Smooth muscle cell (in vitro differentiated cells): ENCODE data around the gene IRS1. TPM values are rescaled to one million over a fixed set of nuclear protein-coding genes. Genes with fewer than 3 reads are reported as not detected.

Experiments
- DNase-seq: peaks from one replicate; lab custom pipeline; 2025; ENCODE audit not compliant: unreplicated experiment; lab: John Stamatoyannopoulos, UW
- H2AFZ ChIP-seq: fragments of 200-600 bp; sonication (generic); 2 replicates; pipeline ENCODE4 v1.6.0; 2016; ENCODE audit warnings: antibody characterized with exemption, low read depth, mild to moderate bottlenecking
- H3F3A ChIP-seq: fragments of 200-600 bp; sonication (generic); 2 replicates; pipeline ENCODE4 v1.6.0; 2017; ENCODE audit warnings: antibody characterized with exemption, low read depth
- H3K27ac ChIP-seq: fragments of 200-600 bp; sonication (generic); 2 replicates; pipeline ENCODE4 v1.5.1; 2016; ENCODE audit warnings: low read depth, mild to moderate bottlenecking
- H3K27me3 ChIP-seq: fragments of 200-600 bp; sonication (generic); 2 replicates; pipeline ENCODE4 v1.6.1; 2016; ENCODE audit warnings: low read depth, mild to moderate bottlenecking
- H3K36me3 ChIP-seq: fragments of 200-600 bp; sonication (generic); 2 replicates; pipeline ENCODE4 v1.5.1; 2016; ENCODE audit warnings: low read depth
- H3K4me1 ChIP-seq: fragments of 200-600 bp; sonication (generic); 2 replicates; pipeline ENCODE4 v1.5.1; 2016; ENCODE audit warnings: low read depth
- H3K4me2 ChIP-seq: fragments of 200-600 bp; sonication (generic); 2 replicates; pipeline ENCODE4 v1.6.0; 2016; ENCODE audit warnings: mild to moderate bottlenecking
- H3K4me3 ChIP-seq: fragments of 200-600 bp; sonication (generic); 2 replicates; pipeline ENCODE4 v1.5.1; 2016; ENCODE audit warnings: mild to moderate bottlenecking
- H3K79me2 ChIP-seq: fragments of 200-600 bp; sonication (generic); 2 replicates; pipeline ENCODE4 v1.6.0; 2016; ENCODE audit warnings: low read depth, mild to moderate bottlenecking
- H3K9ac ChIP-seq: fragments of 200-600 bp; sonication (generic); 2 replicates; pipeline ENCODE4 v1.6.0; 2016; ENCODE audit warnings: low read depth
- H3K9me3 ChIP-seq: fragments of 200-600 bp; sonication (generic); replicated peaks from 2 replicates; pipeline ENCODE4 v1.5.1; 2016; ENCODE audit warnings: low read depth
- H4K20me1 ChIP-seq: fragments of 200-600 bp; sonication (generic); 2 replicates; pipeline ENCODE4 v1.6.0; 2016; ENCODE audit warnings: low read depth
- CTCF ChIP-seq: fragments of 200-600 bp; sonication (generic); IDR thresholded peaks from 2 replicates; pipeline ENCODE4 v1.5.1; 2017; ENCODE audit warnings: borderline replicate concordance, mild to moderate bottlenecking, antibody characterized with exemption; ENCODE audit not compliant: insufficient read depth, poor library complexity, severe bottlenecking
- WGBS: methylation state at CpG from one replicate; pipeline ENCODE4 v1.1.7; 2016; ENCODE audit warnings: low lambda C conversion rate; 5-methylcytosine and 5-hydroxymethylcytosine counted together
- polyA plus RNA-seq: library from polyadenylated mRNA; unstranded; fragments of >200 nt; fragmentation: Nextera tagmentation; extraction: Ambion mirVana; gene quantifications from 2 replicates; pipeline ENCODE4 v1.2.1, GENCODE V29; 2016
- total RNA-seq: library from RNA; depleted of rRNA; stranded (reverse); fragments of >200 nt; gene quantifications from 2 replicates; pipeline ENCODE4 v1.2.3, GENCODE V29; 2014

The IRS1 gene
- total and polyA plus RNA-seq, 2 experiments from 2014 or later = 8.6 to 14.6 TPM

- DNase-seq = no peak
- WGBS = 61% methylated on average over 4 of the region's 4 CpGs
- Histone ChIP-seq H3K4me2 (no peak overlapping the region), H3K27ac (no peak overlapping the region), H3K36me3 (no peaks in the 10 kb centered on the region), H3F3A (no peaks in the 10 kb centered on the region), H3K79me2 (no peaks in the 10 kb centered on the region), H4K20me1 (no peaks in the 10 kb centered on the region), H3K4me1 (peaks cover 11% of the 10 kb centered on the region), H3K9ac (no peak overlapping the region), H3K27me3 (no peaks in the 10 kb centered on the region), H2AFZ (no peak overlapping the region), H3K9me3 (no peaks in the 10 kb centered on the region), H3K4me3 (no peak overlapping the region)
- no peak for TF ChIP-seq CTCF
These were observed 69.1 kb downstream of the IRS1 start for GRCh38 chr2:226730481-226730880.

GRCh38 chr2:226728996-226729395 is 70.6 kb downstream of the IRS1 start:
- no peak overlapping the region for H3K4me2 ChIP-seq
- no peaks in the 10 kb centered on the region for H3K36me3 ChIP-seq
- no peaks in the 10 kb centered on the region for H3K9me3 ChIP-seq
- no peaks in the 10 kb centered on the region for H3K27me3 ChIP-seq
- H3K4me3 ChIP-seq = no peak overlapping the region
- H4K20me1 ChIP-seq = no peaks in the 10 kb centered on the region
- H3K27ac ChIP-seq = no peak overlapping the region
- no peaks in the 10 kb centered on the region for H3K79me2 ChIP-seq
- no peak for DNase-seq
- no peak for TF ChIP-seq CTCF
- H2AFZ ChIP-seq = no peak overlapping the region
- H3K9ac ChIP-seq = no peak overlapping the region
- no peaks in the 10 kb centered on the region for H3F3A ChIP-seq
- WGBS = 92% methylated on average over 1 of the region's 1 CpG
- H3K4me1 ChIP-seq = peaks cover 14% of the 10 kb centered on the region

- Histone ChIP-seq H3K9ac (no peak overlapping the region), H3K4me3 (no peak overlapping the region), H3K9me3 (no peaks in the 10 kb centered on the region), H3K27me3 (no peaks in the 10 kb centered on the region), H3K79me2 (no peaks in the 10 kb centered on the region), H2AFZ (no peak overlapping the region), H3K4me1 (peaks cover 14% of the 10 kb centered on the region), H3F3A (no peaks in the 10 kb centered on the region), H4K20me1 (no peaks in the 10 kb centered on the region), H3K4me2 (no peak overlapping the region), H3K27ac (no peak overlapping the region), H3K36me3 (no peaks in the 10 kb centered on the region)
- TF ChIP-seq CTCF = no peak
- DNase-seq = no peak
- 43% methylated on average over 1 of the region's 1 CpG for WGBS
These were observed 72.4 kb downstream of the IRS1 start for GRCh38 chr2:226727251-226727650.

GRCh38 chr2:226726546-226726945 is 73.1 kb downstream of the IRS1 start:
- DNase-seq = no peak
- no peaks in the 10 kb centered on the region for H3K27me3 ChIP-seq
- H3K79me2 ChIP-seq = no peaks in the 10 kb centered on the region
- no peaks in the 10 kb centered on the region for H3F3A ChIP-seq
- no peaks in the 10 kb centered on the region for H3K9me3 ChIP-seq
- WGBS = 78% methylated on average over 2 of the region's 2 CpGs
- H2AFZ ChIP-seq = no peak overlapping the region
- no peaks in the 10 kb centered on the region for H4K20me1 ChIP-seq
- H3K4me3 ChIP-seq = peak overlapping the region; percentile 15
- H3K36me3 ChIP-seq = no peaks in the 10 kb centered on the region
- no peak overlapping the region for H3K27ac ChIP-seq
- H3K4me1 ChIP-seq = peaks cover 14% of the 10 kb centered on the region
- peak overlapping the region; percentile 77 for H3K4me2 ChIP-seq
- H3K9ac ChIP-seq = no peak overlapping the region
- TF ChIP-seq CTCF = no peak
